Heart left ventricle (tissue), 16 donors: Measurements from ENCODE around the gene TENM3. TPM values are rescaled to one million over a fixed set of nuclear protein-coding genes. Genes with fewer than 3 reads are reported as not detected.

Experiments
- ATAC-seq, 4 donors: fragments of 200-7000 bp; cut with Tn5 transposase; one replicate each; pipeline ENCODE4 v1.9.1; 2020 to 2022; ENCODE audit warnings: moderate library complexity in 4 of 4, mild to moderate bottlenecking in 3 of 4, moderate number of reproducible peaks in 1 of 4
- DNase-seq, 5 donors: peaks; one replicate each; pipeline ENCODE4 v3.0.0-alpha.2; 2020
- H3K27ac ChIP-seq, 12 donors: fragments of 200-600 bp; sonication (generic) in 4 of 12; one replicate each; pipeline versions ENCODE4 v1.5.0 to v1.8.0; 2016 to 2022; ENCODE audit warnings: mild to moderate bottlenecking in 2 of 12
- H3K27me3 ChIP-seq, 9 donors: fragments of 200-600 bp; sonication (generic) in 2 of 9; one replicate each; pipeline versions ENCODE4 v1.5.1 to v1.8.0; 2016 to 2022; ENCODE audit warnings: mild to moderate bottlenecking in 3 of 9
- H3K36me3 ChIP-seq, 9 donors: fragments of 200-600 bp; sonication (generic) in 2 of 9; one replicate each; pipeline versions ENCODE4 v1.5.0 to v1.8.0; 2018 to 2022; ENCODE audit warnings: mild to moderate bottlenecking in 2 of 9
- H3K4me1 ChIP-seq, 12 donors: fragments of 200-600 bp; sonication (generic) in 4 of 12; one replicate each; pipeline versions ENCODE4 v1.5.0 to v1.8.0; 2016 to 2022; ENCODE audit warnings: mild to moderate bottlenecking in 3 of 12
- H3K4me3 ChIP-seq, 12 donors: fragments of 200-600 bp; sonication (generic) in 4 of 12; one replicate each; pipeline versions ENCODE4 v1.5.0 to v1.8.0; 2017 to 2022; ENCODE audit warnings: mild to moderate bottlenecking in 9 of 12, moderate library complexity in 4 of 12
- H3K9me3 ChIP-seq, 12 donors: fragments of 200-600 bp; sonication (generic) in 4 of 12; one replicate each; pipeline versions ENCODE4 v1.5.0 to v1.8.0; 2016 to 2022; ENCODE audit warnings: mild to moderate bottlenecking in 1 of 12
- POLR2A ChIP-seq, 2 donors: fragments of 450-650 bp; IDR thresholded peaks; one replicate each; pipeline ENCODE4 v1.6.1; 2017; ENCODE audit warnings: antibody characterized with exemption in 2 of 2, mild to moderate bottlenecking in 2 of 2, moderate library complexity in 2 of 2
- WGBS, 4 donors: extraction: QIAGEN DNeasy Blood & Tissue Kit in 2 of 4; methylation state at CpG; one replicate each; pipeline versions ENCODE4 v1.1.5 to v1.1.7; 2013 to 2018; 5-methylcytosine and 5-hydroxymethylcytosine counted together
- intact Hi-C, 10 donors: fragments of 100-400 bp; cut with DNase I; formaldehyde crosslinking; loops; one replicate each; pipeline versions ENCODE4 v1.11.1 to v1.14.2; 2022
- polyA plus RNA-seq, 2 donors: library from polyadenylated mRNA; stranded (reverse); fragments of 200-250 nt; gene quantifications; one replicate each; pipeline ENCODE4 v1.2.3, GENCODE V29; 2013
- total RNA-seq, 9 donors: library from RNA; depleted of rRNA in 2 of 9; stranded (reverse); fragments of >200 nt in 2 of 9; fragmentation: NEBNext Ultra II Directional in 3 of 9; extraction: Animal tissue kit (Norgen Biotek cat#: 25700) in 3 of 9; gene quantifications; one replicate each; pipeline versions ENCODE4 v1.1.0 to v1.2.4, GENCODE V29; 2016 to 2023
- TF ChIP-seq, protein P1 (sequence below), 12 donors: fragments of 200-600 bp; sonication (generic) in 4 of 12; IDR thresholded peaks; one replicate each; pipeline versions ENCODE4 v1.5.0 to v1.8.0; 2018 to 2022; ENCODE audit warnings: antibody characterized with exemption in 12 of 12, mild to moderate bottlenecking in 5 of 12
- donor health status: ischemic (EF 13 %, LVEDD 7.1; RV severe dilation, severe dysfunction).
- donor health status: healthy with polysubstance abuse.
- donor health status: DM: no; HTN: yes; CAD: no.
- donor health status: DM: no; HTN: no; CAD: no.
- donor health status: ischemic (EF 25% LVEDD 6.9; RV normal size, moderate dysfunction).
- donor health status: ischemic (EF 25% LVEDD 5.7; RV mildly dilated, moderate dysfunction).
- donor health status: healthy.
- donor health status: DM: yes; HTN: yes; CAD: no.
- donor health status: ischemic (EF 35%, LVEDD 5.7; RV mildly dilated, moderate dysfunction).
- donor health status: nonischemic (EF 11% LVEDD 7.7; RV severe dilation, severe dysfunction).
- donor health status: DM: yes; HTN: yes; CAD: no.
- donor health status: PGD.
- donor health status: ischemic (EF 29% LVEDD 5.4; RV normal size, mild dysfunction).
- donor health status: nonischemic (EF 23%, LVEDD 6.1; RV moderate dilation, normal function).

The TENM3 gene
- total and polyA plus RNA-seq, 11 donors = 0.19 to 10.3 (median 2.5) TPM

DNA sequence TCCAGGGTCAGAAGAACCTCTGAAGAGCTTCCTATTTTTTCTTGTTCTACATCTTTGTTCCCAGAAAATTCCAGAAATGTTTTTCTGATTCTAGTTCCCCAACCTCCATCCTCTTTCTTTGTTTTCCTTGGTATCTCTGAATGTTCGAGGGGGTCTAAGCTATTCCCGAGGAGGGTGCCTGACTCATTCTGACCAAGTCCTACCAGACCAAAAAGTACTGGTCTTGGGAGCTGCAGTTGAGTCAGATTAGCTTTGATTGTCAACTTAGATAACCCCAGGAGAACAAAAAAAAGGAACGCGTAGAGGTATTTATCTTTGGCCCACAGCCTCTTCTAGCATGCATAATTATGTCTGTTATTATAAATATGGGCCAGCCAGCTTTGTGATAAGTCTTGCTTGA lies 12.1 kb upstream of the TENM3 start:
- no peaks in the 10 kb centered on the region for H3K36me3 ChIP-seq
- intact Hi-C loops = no loop called here
- 72 to 82% (median 79%) methylated on average over 4 of the region's 4 CpGs for WGBS, 4 donors
- no peaks in the 10 kb centered on the region for H3K4me1 ChIP-seq
- H3K27me3 ChIP-seq = peaks cover 0 to 3% (median 0%) of the 10 kb centered on the region in 9 donors
- no peak overlapping the region for H3K27ac ChIP-seq
- no peak overlapping the region for H3K4me3 ChIP-seq
- no peaks in the 10 kb centered on the region for H3K9me3 ChIP-seq
- DNase-seq = no peak
- no peak for ATAC-seq
- TF ChIP-seq, protein P1, sequence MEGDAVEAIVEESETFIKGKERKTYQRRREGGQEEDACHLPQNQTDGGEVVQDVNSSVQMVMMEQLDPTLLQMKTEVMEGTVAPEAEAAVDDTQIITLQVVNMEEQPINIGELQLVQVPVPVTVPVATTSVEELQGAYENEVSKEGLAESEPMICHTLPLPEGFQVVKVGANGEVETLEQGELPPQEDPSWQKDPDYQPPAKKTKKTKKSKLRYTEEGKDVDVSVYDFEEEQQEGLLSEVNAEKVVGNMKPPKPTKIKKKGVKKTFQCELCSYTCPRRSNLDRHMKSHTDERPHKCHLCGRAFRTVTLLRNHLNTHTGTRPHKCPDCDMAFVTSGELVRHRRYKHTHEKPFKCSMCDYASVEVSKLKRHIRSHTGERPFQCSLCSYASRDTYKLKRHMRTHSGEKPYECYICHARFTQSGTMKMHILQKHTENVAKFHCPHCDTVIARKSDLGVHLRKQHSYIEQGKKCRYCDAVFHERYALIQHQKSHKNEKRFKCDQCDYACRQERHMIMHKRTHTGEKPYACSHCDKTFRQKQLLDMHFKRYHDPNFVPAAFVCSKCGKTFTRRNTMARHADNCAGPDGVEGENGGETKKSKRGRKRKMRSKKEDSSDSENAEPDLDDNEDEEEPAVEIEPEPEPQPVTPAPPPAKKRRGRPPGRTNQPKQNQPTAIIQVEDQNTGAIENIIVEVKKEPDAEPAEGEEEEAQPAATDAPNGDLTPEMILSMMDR (IDR thresholded peaks at IDR 0.05) = no peak
- TF ChIP-seq POLR2A (IDR thresholded peaks at IDR 0.05) = no peak

DNA sequence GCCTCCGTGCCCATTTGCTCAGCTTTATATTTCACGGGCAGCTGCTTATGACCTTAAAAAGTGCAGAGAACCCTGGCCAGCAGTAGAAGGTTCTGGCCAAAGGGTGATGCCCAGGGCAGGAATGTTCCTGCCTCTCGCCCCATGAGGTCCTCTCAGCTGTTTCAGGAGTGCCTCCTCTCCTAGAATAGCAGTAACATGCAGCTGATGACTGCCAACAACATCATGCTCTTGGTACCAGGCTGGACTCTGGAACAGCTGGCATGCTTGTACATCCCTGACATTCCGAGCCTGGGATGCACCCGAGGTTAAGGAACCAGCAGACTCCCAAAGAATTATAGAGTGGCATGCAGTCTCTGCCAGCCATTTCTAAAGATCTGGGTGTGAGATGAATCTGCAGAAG lies 11.7 kb upstream of the TENM3 start:
- Histone ChIP-seq H3K27ac (no peak overlapping the region), H3K27me3 (peaks cover 0 to 3% (median 0%) of the 10 kb centered on the region in 9 donors), H3K4me3 (no peak overlapping the region), H3K4me1 (no peaks in the 10 kb centered on the region), H3K36me3 (no peaks in the 10 kb centered on the region), H3K9me3 (no peaks in the 10 kb centered on the region)
- no peak for TF ChIP-seq POLR2A (IDR thresholded peaks at IDR 0.05)
- TF ChIP-seq, protein P1 (IDR thresholded peaks at IDR 0.05) = no peak
- intact Hi-C loops = no loop called here
- 67 to 83% (median 81%) methylated on average over 5 of the region's 5 CpGs for WGBS, 4 donors
- no peak for DNase-seq
- ATAC-seq = no peak

DNA sequence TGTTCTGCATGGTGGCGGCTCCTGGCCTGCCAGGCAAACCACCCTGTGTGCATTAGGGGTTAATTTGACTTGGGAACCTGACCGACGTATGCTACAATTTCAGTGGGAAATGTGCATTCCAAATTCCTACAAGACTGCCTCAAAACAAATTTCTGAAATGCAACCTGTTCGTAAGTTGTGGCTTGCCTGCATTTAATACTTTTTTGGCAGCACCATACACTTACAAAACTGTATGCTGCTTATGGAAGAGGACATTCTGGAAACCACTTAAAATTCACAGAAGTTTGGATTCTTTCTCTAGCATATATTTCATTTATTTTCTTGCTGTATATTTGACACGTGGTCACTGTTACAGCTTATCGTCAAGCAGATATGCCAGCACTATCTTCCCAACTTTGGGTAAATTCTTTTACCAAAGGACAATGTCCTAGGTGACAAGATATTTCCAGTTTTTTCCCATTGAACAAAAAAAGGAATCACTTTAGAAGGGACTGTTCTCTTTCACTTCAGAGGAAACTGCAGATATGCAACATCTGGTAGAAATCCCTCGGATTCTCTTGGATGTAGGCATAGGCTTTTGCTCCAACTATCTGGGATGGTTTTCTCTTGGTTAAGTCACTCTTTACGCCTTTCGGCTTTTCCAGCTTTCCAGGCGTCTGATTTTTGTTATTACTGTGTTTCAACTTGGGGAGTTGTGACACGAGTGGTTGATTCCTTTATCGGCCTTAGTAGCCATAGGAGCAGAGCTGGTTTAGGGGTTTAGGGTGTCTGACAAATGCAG lies 9.7 kb upstream of the TENM3 start:
- Histone ChIP-seq H3K4me3 (no peak overlapping the region), H3K36me3 (no peaks in the 10 kb centered on the region), H3K27ac (no peak overlapping the region), H3K9me3 (no peaks in the 10 kb centered on the region), H3K4me1 (no peaks in the 10 kb centered on the region), H3K27me3 (peaks cover 0 to 3% (median 0%) of the 10 kb centered on the region in 9 donors)
- intact Hi-C loops = no loop called here
- TF ChIP-seq, protein P1 (IDR thresholded peaks at IDR 0.05) = no peak
- TF ChIP-seq POLR2A (IDR thresholded peaks at IDR 0.05) = no peak
- ATAC-seq = no peak
- DNase-seq = no peak
- WGBS, 4 donors = 71 to 81% (median 76%) methylated on average over 12 of the region's 12 CpGs

DNA sequence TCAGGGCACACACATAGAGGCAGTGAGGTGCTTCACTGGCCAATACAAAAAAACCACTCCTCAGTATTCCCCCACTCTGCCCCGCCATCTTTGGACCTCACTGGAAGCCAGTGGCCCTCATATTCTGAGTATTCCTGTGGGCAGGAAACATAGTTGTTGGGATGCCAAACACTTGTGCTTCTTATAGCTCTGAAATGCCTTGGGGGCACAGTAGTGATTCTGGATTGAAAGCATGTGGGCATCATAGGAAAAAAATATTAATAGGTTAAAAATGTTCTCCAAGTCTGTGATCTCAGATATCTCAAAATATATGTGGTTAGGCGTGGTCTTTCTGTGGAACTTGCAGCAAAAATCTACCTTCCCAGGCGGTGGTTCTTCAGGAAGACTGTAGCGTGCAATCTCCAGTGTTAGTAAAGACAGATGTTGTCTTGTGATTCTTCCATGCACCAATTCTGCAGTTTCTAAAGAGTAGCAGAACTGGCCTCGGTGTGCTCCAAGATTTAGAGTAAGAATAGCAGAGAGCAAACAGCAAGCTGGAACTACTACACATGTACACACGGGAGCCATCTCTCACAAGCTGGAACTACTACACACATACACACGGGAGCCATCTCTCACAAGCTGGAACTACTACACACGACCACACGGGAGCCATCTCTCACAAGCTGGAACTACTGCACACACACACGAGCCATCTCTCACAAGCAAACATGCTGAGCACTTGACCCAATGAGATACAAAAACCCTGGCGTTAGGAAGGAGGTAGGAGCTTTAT lies 8.0 kb upstream of the TENM3 start:
- WGBS, 4 donors = 78 to 87% (median 79%) methylated on average over 11 of the region's 11 CpGs
- TF ChIP-seq, protein P1 (IDR thresholded peaks at IDR 0.05) = no peak
- TF ChIP-seq POLR2A (IDR thresholded peaks at IDR 0.05) = no peak
- Histone ChIP-seq H3K9me3 (no peaks in the 10 kb centered on the region), H3K36me3 (no peaks in the 10 kb centered on the region), H3K4me1 (peaks cover 0 to 4% (median 0%) of the 10 kb centered on the region in 12 donors), H3K4me3 (no peak overlapping the region), H3K27me3 (peaks cover 0 to 3% (median 0%) of the 10 kb centered on the region in 9 donors), H3K27ac (no peak overlapping the region)
- ATAC-seq = no peak
- no peak for DNase-seq
- intact Hi-C loops = no loop called here
